H1 (cell line): ENCODE results near the gene RUVBL2. TPM values are rescaled to one million over a fixed set of nuclear protein-coding genes. Genes with fewer than 3 reads are reported as not detected.

Source experiments
- CTCF ChIA-PET: fragments of 300-600 bp; sonication (Branson Sonifier 250); formaldehyde crosslinking; loops from one replicate; lab custom pipeline; 2021; ENCODE audit not compliant: partially characterized antibody; lab: Charles Lee
- POLR2A ChIA-PET: fragments of 300-600 bp; sonication (Branson Sonifier 250); formaldehyde crosslinking; loops from one replicate; lab custom pipeline; 2021; ENCODE audit warnings: inconsistent platforms; ENCODE audit not compliant: partially characterized antibody; lab: Charles Lee
- DNase-seq, 2 experiments: peaks; one replicate each; pipeline versions ENCODE4 v3.0.0 to v3.0.0-alpha.2; 2010 to 2022; ENCODE audit warnings: low spot score in 2 of 2, low read depth in 1 of 2, mixed read lengths in 1 of 2
- FAIRE-seq: peaks from 2 replicates; lab custom pipeline; 2011; peaks lifted over from hg19 to GRCh38; lab: Jason Lieb, UNC
- H2AFZ ChIP-seq: 2 replicates; pipeline ENCODE4 v1.8.1; 2012; ENCODE audit warnings: low read length, inconsistent platforms
- H2AK5ac ChIP-seq: 2 replicates; pipeline ENCODE4 v1.6.1; 2013; ENCODE audit warnings: low read depth, low read length
- H2BK120ac ChIP-seq: replicated peaks from 2 replicates; pipeline ENCODE3; 2013; ENCODE audit warnings: low read depth, low read length, inconsistent platforms
- H2BK12ac ChIP-seq: 2 replicates; pipeline ENCODE4 v1.6.1; 2013; ENCODE audit warnings: low read depth, low read length
- H2BK15ac ChIP-seq: 2 replicates; pipeline ENCODE4 v1.6.1; 2013; ENCODE audit warnings: low read length
- H2BK20ac ChIP-seq: 2 replicates; pipeline ENCODE4 v1.6.1; 2013; ENCODE audit warnings: low read length
- H2BK5ac ChIP-seq: 2 replicates; pipeline ENCODE4 v1.6.1; 2013; ENCODE audit warnings: low read depth, low read length
- H3K14ac ChIP-seq: 2 replicates; pipeline ENCODE4 v1.6.1; 2013; ENCODE audit warnings: inconsistent platforms; ENCODE audit not compliant: insufficient read length
- H3K18ac ChIP-seq: 2 replicates; pipeline ENCODE4 v1.6.1; 2013; ENCODE audit warnings: low read length; ENCODE audit errors: extremely low read depth
- H3K23ac ChIP-seq: 2 replicates; pipeline ENCODE4 v1.6.1; 2013; ENCODE audit warnings: inconsistent platforms; ENCODE audit not compliant: insufficient read length
- H3K23me2 ChIP-seq: 2 replicates; pipeline ENCODE4 v1.6.1; 2013; ENCODE audit warnings: low read depth, low read length
- H3K27ac ChIP-seq: 2 replicates; pipeline ENCODE4 v1.6.1; 2011; ENCODE audit warnings: low read depth, low read length, inconsistent platforms
- H3K27me3 ChIP-seq, 4 experiments: replicated peaks in 1 of 4; 1 replicate in 1 of 4; 2 replicates in 3 of 4; pipeline versions ENCODE4 v1.6.1 to v1.8.1; 2011 to 2013; ENCODE audit warnings: low read length in 3 of 4, mild to moderate bottlenecking in 3 of 4, inconsistent platforms in 2 of 4, mixed read lengths in 2 of 4, moderate library complexity in 1 of 4; ENCODE audit not compliant: control insufficient read depth in 3 of 4, insufficient read depth in 3 of 4; ENCODE audit errors: extremely low read depth in 1 of 4
- H3K36me3 ChIP-seq, 4 experiments: 2 replicates each; pipeline versions ENCODE4 v1.6.1 to v1.8.1; 2011 to 2013; ENCODE audit warnings: mild to moderate bottlenecking in 4 of 4, low read length in 3 of 4, moderate library complexity in 2 of 4, control low read depth in 1 of 4, inconsistent platforms in 1 of 4; ENCODE audit not compliant: insufficient read depth in 4 of 4, control insufficient read depth in 2 of 4
- H3K4ac ChIP-seq: replicated peaks from 2 replicates; pipeline ENCODE3; 2013; ENCODE audit warnings: low read length, low read depth, mixed read lengths, inconsistent platforms; ENCODE audit not compliant: insufficient read length
- H3K4me1 ChIP-seq, 4 experiments: replicated peaks in 1 of 4; 1 replicate in 1 of 4; 2 replicates in 3 of 4; pipeline versions ENCODE4 v1.6.1 to v1.8.1; 2011 to 2013; ENCODE audit warnings: low read length in 3 of 4, inconsistent platforms in 2 of 4, mixed read lengths in 1 of 4; ENCODE audit not compliant: insufficient read depth in 4 of 4, control insufficient read depth in 3 of 4
- H3K4me2 ChIP-seq, 2 experiments: 2 replicates each; pipeline versions ENCODE4 v1.6.1 to v1.8.1; 2011 to 2013; ENCODE audit warnings: low read depth in 2 of 2, low read length in 2 of 2, control low read depth in 1 of 2, inconsistent platforms in 1 of 2, mild to moderate bottlenecking in 1 of 2; ENCODE audit not compliant: insufficient read depth in 1 of 2
- H3K4me3 ChIP-seq, 4 experiments: fragments of 200-600, 300-600 bp in 1 of 4; sonication (generic), shearing (Covaris generic), sonication (Bioruptor Twin) in 1 of 4; 2 replicates each; pipeline versions ENCODE4 v1.5.1 to v1.8.1; 2011 to 2016; ENCODE audit warnings: low read length in 4 of 4, low read depth in 3 of 4, control low read depth in 2 of 4, inconsistent platforms in 2 of 4, mild to moderate bottlenecking in 2 of 4, mixed read lengths in 1 of 4, moderate library complexity in 1 of 4; ENCODE audit not compliant: insufficient read depth in 2 of 4; ENCODE audit errors: extremely low read depth in 1 of 4
- H3K56ac ChIP-seq: replicated peaks from 2 replicates; pipeline ENCODE3; 2013; ENCODE audit warnings: low read depth, mild to moderate bottlenecking, mixed read lengths, low read length, inconsistent platforms; ENCODE audit not compliant: insufficient read length
- H3K79me1 ChIP-seq: 2 replicates; pipeline ENCODE4 v1.6.1; 2013; ENCODE audit warnings: low read depth, low read length, control low read depth
- H3K79me2 ChIP-seq, 2 experiments: 2 replicates each; pipeline versions ENCODE4 v1.6.1 to v1.8.1; 2012 to 2013; ENCODE audit warnings: low read length in 2 of 2, mild to moderate bottlenecking in 2 of 2, inconsistent platforms in 1 of 2; ENCODE audit not compliant: insufficient read depth in 2 of 2, control insufficient read depth in 1 of 2
- H3K9ac ChIP-seq, 4 experiments: replicated peaks in 1 of 4; 1 replicate in 1 of 4; 2 replicates in 3 of 4; pipeline versions ENCODE4 v1.6.1 to v1.8.1; 2011 to 2013; ENCODE audit warnings: low read depth in 3 of 4, low read length in 3 of 4, control low read depth in 2 of 4, mild to moderate bottlenecking in 2 of 4, moderate library complexity in 2 of 4, inconsistent platforms in 1 of 4; ENCODE audit errors: extremely low read depth in 1 of 4
- H3K9me3 ChIP-seq, 2 experiments: 2 replicates each; pipeline versions ENCODE4 v1.6.1 to v1.8.1; 2012 to 2013; ENCODE audit warnings: mild to moderate bottlenecking in 2 of 2, moderate library complexity in 2 of 2, control low read depth in 1 of 2, inconsistent platforms in 1 of 2, low read depth in 1 of 2, low read length in 1 of 2, mixed read lengths in 1 of 2; ENCODE audit not compliant: insufficient read depth in 2 of 2
- H4K20me1 ChIP-seq, 2 experiments: replicated peaks in 1 of 2; 2 replicates each; pipeline versions ENCODE3 to v1.8.1; 2011 to 2013; ENCODE audit warnings: inconsistent platforms in 2 of 2, low read length in 2 of 2, mild to moderate bottlenecking in 1 of 2; ENCODE audit not compliant: insufficient read depth in 2 of 2, control insufficient read depth in 1 of 2
- H4K5ac ChIP-seq: 2 replicates; pipeline ENCODE4 v1.6.1; 2013; ENCODE audit warnings: low read length, low read depth, mixed read lengths, inconsistent platforms; ENCODE audit not compliant: insufficient read length
- H4K8ac ChIP-seq: 2 replicates; pipeline ENCODE4 v1.8.0; 2013; ENCODE audit warnings: mild to moderate bottlenecking, moderate library complexity, low read length, inconsistent platforms; ENCODE audit not compliant: insufficient read depth; ENCODE audit errors: extremely low read depth
- H4K91ac ChIP-seq: replicated peaks from 2 replicates; pipeline ENCODE3; 2013; ENCODE audit warnings: low read length, mixed read lengths, inconsistent platforms; ENCODE audit not compliant: insufficient read length
- ATF3 ChIP-seq: IDR thresholded peaks from 2 replicates; pipeline ENCODE4 v1.6.1; 2011; ENCODE audit warnings: low read depth, mild to moderate bottlenecking, low read length; ENCODE audit not compliant: insufficient read depth
- CBX5 ChIP-seq: fragments of 300-800, 300-1000 bp; sonication (generic); IDR thresholded peaks from 2 replicates; pipeline ENCODE4 v1.7.1; 2016; ENCODE audit warnings: antibody characterized with exemption, low read length, low read depth
- CHD1 ChIP-seq: IDR thresholded peaks from 2 replicates; pipeline ENCODE4 v1.6.1; 2012; ENCODE audit warnings: low read depth, low read length, improper control_type of control experiment
- SIX5 ChIP-seq: IDR thresholded peaks from 2 replicates; pipeline ENCODE4 v1.6.1; 2011; ENCODE audit warnings: mild to moderate bottlenecking, low read depth, low read length
- WGBS, 2 experiments: shearing (Covaris generic) in 1 of 2; methylation state at CpG; one replicate each; pipeline versions ENCODE4 v1.1.6 to v1.1.7; 2013 to 2015; ENCODE audit warnings: low lambda C conversion rate in 2 of 2, mixed read lengths in 2 of 2, inconsistent platforms in 1 of 2, low coverage in 1 of 2, missing lambda C conversion rate in 1 of 2; ENCODE audit not compliant: insufficient replicate concordance in 2 of 2, insufficient coverage in 1 of 2, insufficient read length in 1 of 2; ENCODE audit errors: extremely low coverage in 1 of 2, missing lambda C conversion rate in 1 of 2; 5-methylcytosine and 5-hydroxymethylcytosine counted together
- polyA plus RNA-seq, 7 experiments: library from polyadenylated mRNA; depleted of rRNA in 3 of 7; stranded (reverse) in 5 of 7; unstranded in 2 of 7; fragments of >200 nt in 5 of 7; fragments of 200-250 nt in 2 of 7; gene quantifications; 1 replicate in 5 of 7; 2 replicates in 1 of 7; 4 replicates in 1 of 7; pipeline versions ENCODE4 v1.2.1 to v1.2.3, GENCODE V29; 2011 to 2013; ENCODE audit warnings: missing spikeins in 2 of 7, mixed read lengths in 2 of 7
- total RNA-seq: library from RNA; stranded (reverse); fragmentation: NEBNext Ultra II Directional; extraction: Animal tissue kit (Norgen Biotek cat#: 25700); gene quantifications from 2 replicates; pipeline ENCODE4 v1.2.1, GENCODE V29; 2021

Gene RUVBL2
- total and polyA plus RNA-seq, 2 of the 8 experiments (the other 6 are each of a cell fraction or from before 2014, with no cell fraction given), result 152 to 247 TPM

GRCh38 chr19:48947258-48947542, 46.5 kb upstream of the RUVBL2 start:
- ChIA-PET CTCF (interaction anchor here (1.1 kb wide), 1 partner anchor 20 kb away, joined by 4 read pairs; no protein-coding TSS in a partner anchor), POLR2A (interaction anchor here (0.9 to 1.7 kb wide), 3 partner anchors 18 to 87 kb away, joined by 3 to 4 read pairs (median 3); partner anchors contain the start of gene PPP1R15A)
- H3K14ac ChIP-seq, result no peak overlapping the region
- DNase-seq (no peak), FAIRE-seq (no peak)
- H3K79me2 ChIP-seq, result no peaks in the 10 kb centered on the region
- no peaks in the 10 kb centered on the region for H3K36me3 ChIP-seq
- H3K4me2 ChIP-seq, result no peak overlapping the region
- no peak overlapping the region for H3K23ac ChIP-seq
- no peak overlapping the region for H2BK120ac ChIP-seq
- no peak overlapping the region for H3K27ac ChIP-seq
- no peaks in the 10 kb centered on the region for H3K79me1 ChIP-seq
- no peaks in the 10 kb centered on the region; a peak in 1 of 7 replicates for H3K27me3 ChIP-seq
- 90% methylated on average over 3 of the region's 3 CpGs; no CpG with 5 or more reads in 1 of the 2 experiments for WGBS, 2 experiments
- no peak overlapping the region for H3K18ac ChIP-seq
- no peak overlapping the region for H3K56ac ChIP-seq
- no peak overlapping the region for H2AFZ ChIP-seq
- peaks cover 0 to under 1% of the 10 kb centered on the region in 2 experiments for H4K20me1 ChIP-seq
- H3K4me1 ChIP-seq, result 0 out of 7 replicates have a peak, but pooled peaks cover 0 to 2% (median 0%) of the 10 kb centered on the region in 4 experiments
- no peak overlapping the region for H3K9ac ChIP-seq
- H2BK5ac ChIP-seq, result no peak overlapping the region
- H3K9me3 ChIP-seq, result no peaks in the 10 kb centered on the region
- H2BK15ac ChIP-seq, result no peak overlapping the region
- H3K23me2 ChIP-seq, result no peaks in the 10 kb centered on the region
- H2AK5ac ChIP-seq, result no peak overlapping the region
- H4K8ac ChIP-seq, result no peak overlapping the region; the same call in 1 of the 2 replicates
- TF ChIP-seq CHD1 (no peak), ATF3 (no peak), CBX5 (no peak), SIX5 (no peak)
- no peak overlapping the region for H2BK20ac ChIP-seq
- no peak overlapping the region for H4K5ac ChIP-seq
- H3K4me3 ChIP-seq, result no peak overlapping the region
- no peak overlapping the region for H4K91ac ChIP-seq
- no peak overlapping the region for H3K4ac ChIP-seq
- no peak overlapping the region for H2BK12ac ChIP-seq
